ENCODE data around the gene SERPINB7.

DNA sequence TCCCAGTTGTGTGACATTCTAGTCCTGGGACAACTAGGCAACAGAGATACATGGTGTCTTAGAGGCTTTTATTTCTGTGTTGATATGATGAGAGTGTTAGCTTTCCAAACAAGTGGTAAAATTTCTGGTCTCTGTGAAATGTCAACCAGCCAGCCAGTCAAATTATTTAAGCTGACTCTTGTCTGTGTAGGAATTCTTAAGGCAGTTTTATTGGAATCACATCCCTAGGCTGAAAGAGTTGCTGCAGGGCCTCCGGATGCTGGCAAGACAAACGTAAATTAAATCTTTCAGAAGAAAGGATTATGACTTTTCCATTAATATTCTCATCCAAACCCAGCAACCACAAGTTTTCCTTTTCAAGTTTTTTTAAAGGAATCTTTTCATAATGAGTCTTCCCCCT, 44.6 kb downstream of the SERPINB7 start:
- no peak for TF ChIP-seq EZH2 (IDR thresholded peaks at IDR 0.05; ENCODE audit: low read length, unreplicated experiment)
- TF ChIP-seq, protein P1, sequence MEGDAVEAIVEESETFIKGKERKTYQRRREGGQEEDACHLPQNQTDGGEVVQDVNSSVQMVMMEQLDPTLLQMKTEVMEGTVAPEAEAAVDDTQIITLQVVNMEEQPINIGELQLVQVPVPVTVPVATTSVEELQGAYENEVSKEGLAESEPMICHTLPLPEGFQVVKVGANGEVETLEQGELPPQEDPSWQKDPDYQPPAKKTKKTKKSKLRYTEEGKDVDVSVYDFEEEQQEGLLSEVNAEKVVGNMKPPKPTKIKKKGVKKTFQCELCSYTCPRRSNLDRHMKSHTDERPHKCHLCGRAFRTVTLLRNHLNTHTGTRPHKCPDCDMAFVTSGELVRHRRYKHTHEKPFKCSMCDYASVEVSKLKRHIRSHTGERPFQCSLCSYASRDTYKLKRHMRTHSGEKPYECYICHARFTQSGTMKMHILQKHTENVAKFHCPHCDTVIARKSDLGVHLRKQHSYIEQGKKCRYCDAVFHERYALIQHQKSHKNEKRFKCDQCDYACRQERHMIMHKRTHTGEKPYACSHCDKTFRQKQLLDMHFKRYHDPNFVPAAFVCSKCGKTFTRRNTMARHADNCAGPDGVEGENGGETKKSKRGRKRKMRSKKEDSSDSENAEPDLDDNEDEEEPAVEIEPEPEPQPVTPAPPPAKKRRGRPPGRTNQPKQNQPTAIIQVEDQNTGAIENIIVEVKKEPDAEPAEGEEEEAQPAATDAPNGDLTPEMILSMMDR (conservative IDR thresholded peaks at IDR 0.05; ENCODE audit: low read depth, low read length) = no peak
- TF ChIP-seq EZH2phosphoT487 (IDR thresholded peaks at IDR 0.05; ENCODE audit: borderline replicate concordance, low read length) = no peak
